ENCODE results near the gene LMO7.

Gene LMO7

DNA sequence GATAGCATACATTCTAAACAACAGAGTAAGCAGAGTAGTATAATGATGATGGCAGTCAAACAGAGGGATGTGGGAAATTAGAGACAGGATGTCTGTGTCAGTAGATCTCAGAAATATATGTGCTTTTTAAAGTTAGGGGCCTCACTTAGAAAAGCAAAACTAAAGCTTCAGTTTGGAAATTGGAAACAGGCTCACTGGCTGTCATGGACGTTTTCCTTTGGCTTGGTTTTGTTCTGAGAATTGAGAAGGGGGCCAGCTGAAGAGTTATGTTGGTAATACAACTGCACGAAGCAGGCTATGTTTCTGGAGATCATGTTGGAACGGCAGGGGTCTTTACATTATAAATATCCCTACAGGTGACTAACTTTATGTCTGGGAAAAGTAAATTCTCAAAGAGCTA lies 261.3 kb downstream of the LMO7 start:
- H3K4me3 ChIP-seq (replicated peaks; ENCODE audit: low read depth, low read length) = no peak overlapping the region
- TF ChIP-seq, protein P1, sequence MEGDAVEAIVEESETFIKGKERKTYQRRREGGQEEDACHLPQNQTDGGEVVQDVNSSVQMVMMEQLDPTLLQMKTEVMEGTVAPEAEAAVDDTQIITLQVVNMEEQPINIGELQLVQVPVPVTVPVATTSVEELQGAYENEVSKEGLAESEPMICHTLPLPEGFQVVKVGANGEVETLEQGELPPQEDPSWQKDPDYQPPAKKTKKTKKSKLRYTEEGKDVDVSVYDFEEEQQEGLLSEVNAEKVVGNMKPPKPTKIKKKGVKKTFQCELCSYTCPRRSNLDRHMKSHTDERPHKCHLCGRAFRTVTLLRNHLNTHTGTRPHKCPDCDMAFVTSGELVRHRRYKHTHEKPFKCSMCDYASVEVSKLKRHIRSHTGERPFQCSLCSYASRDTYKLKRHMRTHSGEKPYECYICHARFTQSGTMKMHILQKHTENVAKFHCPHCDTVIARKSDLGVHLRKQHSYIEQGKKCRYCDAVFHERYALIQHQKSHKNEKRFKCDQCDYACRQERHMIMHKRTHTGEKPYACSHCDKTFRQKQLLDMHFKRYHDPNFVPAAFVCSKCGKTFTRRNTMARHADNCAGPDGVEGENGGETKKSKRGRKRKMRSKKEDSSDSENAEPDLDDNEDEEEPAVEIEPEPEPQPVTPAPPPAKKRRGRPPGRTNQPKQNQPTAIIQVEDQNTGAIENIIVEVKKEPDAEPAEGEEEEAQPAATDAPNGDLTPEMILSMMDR (IDR thresholded peaks at IDR 0.05; ENCODE audit: low read length, missing control alignments) = no peak
- DNase-seq (ENCODE audit: low read depth) = no peak

DNA sequence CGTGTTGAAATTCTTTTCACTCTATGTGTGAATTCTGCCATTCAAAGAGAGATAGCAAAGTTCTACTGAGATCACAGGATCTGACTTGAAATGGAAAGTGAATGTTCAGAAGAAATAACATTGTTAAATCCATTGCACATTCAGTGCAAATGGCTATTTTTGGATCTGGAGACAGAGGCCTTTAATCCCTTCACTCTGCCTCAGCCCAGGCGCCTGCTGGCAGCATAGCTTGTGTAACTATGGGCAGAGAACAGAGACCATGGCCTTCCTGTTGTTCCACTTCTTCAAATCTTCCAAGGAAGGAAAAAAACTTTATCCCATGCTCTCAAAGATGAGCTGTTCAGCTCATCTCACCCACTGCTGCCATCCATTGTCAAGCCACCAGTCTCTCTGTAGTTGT lies 265.4 kb downstream of the LMO7 start:
- H3K4me3 ChIP-seq (replicated peaks; ENCODE audit: low read depth, low read length) = no peak overlapping the region
- DNase-seq (ENCODE audit: low read depth) = no peak
- TF ChIP-seq, protein P1 (IDR thresholded peaks at IDR 0.05; ENCODE audit: low read length, missing control alignments) = no peak

DNA sequence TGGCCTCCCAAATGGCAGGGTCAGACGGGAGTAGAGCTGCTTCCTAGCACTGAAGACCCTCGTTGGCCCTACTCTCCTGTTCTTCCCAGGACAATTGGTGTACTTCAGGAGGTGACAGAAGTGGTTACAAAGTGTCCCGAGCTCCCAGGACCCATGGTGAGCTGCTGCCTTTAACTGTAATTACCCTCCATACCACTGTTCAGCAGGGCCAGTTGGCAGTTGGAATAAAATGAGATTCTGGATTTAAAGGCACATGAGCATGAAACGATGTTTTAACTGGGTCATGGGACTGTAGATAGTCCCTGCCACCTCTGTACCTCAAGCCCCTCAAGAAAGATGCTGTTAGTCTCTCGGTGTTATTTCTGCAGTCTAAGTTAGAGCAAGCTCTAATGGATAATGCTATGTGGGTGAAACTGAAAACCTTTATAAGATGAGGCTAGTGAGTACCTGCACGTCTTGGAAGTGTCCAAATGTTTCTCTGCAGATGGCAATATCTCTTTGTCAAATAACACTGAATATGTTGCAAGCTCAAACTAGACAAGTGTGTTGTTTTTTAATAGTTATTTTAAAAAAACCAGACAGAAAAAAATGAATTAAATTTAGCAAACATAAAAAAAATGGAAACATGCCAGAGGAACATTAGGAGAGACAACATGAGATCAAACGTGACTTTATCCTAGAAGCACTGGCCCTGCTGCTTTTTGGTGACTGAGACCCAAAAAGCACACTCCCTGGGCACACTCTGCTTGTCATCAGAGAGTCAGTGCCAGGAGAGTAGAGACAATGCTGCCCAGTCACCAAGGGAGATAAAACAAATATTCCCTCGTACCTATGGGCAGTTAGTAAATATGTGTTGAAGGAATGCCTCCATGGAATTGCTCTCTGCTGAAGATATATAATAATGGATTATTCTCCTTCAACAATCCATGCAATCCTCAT lies 266.3 kb downstream of the LMO7 start:
- TF ChIP-seq, protein P1 (IDR thresholded peaks at IDR 0.05; ENCODE audit: low read length, missing control alignments) = no peak
- no peak for DNase-seq (ENCODE audit: low read depth)
- H3K4me3 ChIP-seq (replicated peaks; ENCODE audit: low read depth, low read length) = no peak overlapping the region

DNA sequence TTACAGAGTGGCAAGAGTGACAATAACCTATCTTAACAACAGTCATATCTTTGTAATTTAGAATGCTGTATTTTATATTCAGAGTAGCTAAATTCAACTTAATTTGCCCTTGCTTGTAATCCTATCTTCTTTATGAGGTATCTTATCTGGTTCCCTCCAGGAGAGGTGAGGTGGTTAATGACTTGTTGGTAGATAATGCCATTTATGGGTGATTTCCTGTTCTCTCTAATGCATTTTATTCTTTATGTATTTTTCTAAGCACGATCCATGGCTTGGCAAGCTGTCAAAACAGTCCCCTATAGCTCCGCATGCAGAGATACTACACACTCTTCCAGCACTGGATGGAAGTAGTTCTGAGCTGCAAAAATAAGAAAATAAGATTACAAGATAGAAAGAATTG lies 267.9 kb downstream of the LMO7 start:
- TF ChIP-seq, protein P1 (IDR thresholded peaks at IDR 0.05; ENCODE audit: low read length, missing control alignments) = no peak
- DNase-seq (ENCODE audit: low read depth) = no peak
- no peak overlapping the region for H3K4me3 ChIP-seq (replicated peaks; ENCODE audit: low read depth, low read length)

DNA sequence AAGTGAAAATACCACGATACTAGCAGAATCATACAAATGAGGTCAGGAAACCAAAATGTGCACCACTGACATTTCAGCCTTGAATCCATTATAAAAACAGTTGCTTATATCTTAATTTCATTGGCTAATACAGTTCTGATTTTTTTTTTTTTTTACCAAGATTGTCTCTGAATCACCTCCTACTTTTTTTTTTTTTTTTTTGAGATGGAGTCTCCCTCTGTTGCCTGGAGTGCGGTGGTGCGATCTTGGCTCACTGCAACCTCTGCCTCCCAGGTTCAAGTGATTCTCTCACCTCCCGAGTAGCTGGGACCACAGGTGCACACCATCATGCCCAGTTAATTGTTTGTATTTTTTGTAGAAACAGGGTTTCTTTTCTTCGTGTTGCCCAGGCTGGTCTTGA lies 270.2 kb downstream of the LMO7 start:
- no peak overlapping the region for H3K4me3 ChIP-seq (replicated peaks; ENCODE audit: low read depth, low read length)
- DNase-seq (ENCODE audit: low read depth) = no peak
- TF ChIP-seq, protein P1 (IDR thresholded peaks at IDR 0.05; ENCODE audit: low read length, missing control alignments) = no peak

DNA sequence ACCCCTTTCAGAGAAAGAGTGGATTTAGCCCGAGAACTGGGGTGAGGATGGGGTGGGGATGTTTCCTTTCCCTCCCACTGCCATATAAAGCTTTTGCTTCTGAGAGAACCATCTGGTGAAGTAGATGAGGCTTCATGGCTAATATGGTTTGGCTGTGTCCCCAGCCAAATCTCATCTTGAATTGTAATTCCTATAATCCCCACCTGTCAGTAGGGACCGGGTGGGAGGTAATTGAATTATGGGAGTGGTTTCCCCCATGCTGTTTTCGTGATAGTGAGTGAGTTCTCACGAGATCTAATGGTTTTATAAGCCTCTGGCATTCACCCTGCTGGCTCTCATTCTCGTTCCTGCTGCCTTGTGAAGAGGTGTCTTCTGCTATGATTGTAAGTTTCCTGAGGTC lies 270.9 kb downstream of the LMO7 start:
- H3K4me3 ChIP-seq (replicated peaks; ENCODE audit: low read depth, low read length) = no peak overlapping the region
- TF ChIP-seq, protein P1 (IDR thresholded peaks at IDR 0.05; ENCODE audit: low read length, missing control alignments) = no peak
- no peak for DNase-seq (ENCODE audit: low read depth)

DNA sequence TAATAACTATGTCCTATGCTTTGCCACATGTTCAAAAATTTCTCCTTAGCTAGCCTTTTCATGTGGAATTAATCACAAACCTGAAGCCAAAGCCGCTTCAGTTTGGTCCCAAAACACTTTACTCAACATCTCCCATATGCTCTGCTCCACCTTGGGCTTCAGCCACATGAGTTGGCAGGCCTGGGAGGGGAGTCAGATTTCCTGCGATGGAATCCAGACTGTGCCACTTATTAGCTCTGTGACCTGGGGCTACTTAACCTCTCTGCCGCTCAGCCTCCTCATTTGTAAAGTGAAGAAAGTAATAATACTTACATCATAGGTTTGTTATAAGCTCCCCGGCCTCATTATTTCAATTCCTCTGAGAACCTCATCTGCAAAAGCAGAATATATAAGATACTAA lies 272.0 kb downstream of the LMO7 start:
- no peak for DNase-seq (ENCODE audit: low read depth)
- TF ChIP-seq, protein P1 (IDR thresholded peaks at IDR 0.05; ENCODE audit: low read length, missing control alignments) = no peak
- no peak overlapping the region for H3K4me3 ChIP-seq (replicated peaks; ENCODE audit: low read depth, low read length)
